Keratinocyte (primary cell): Measurements from ENCODE around the gene PIGN. TPM values are rescaled to one million over a fixed set of nuclear protein-coding genes. Genes with fewer than 3 reads are reported as not detected.

Experiments
- DNase-seq: peaks from one replicate; pipeline ENCODE4 v3.0.0-alpha.2; 2011; ENCODE audit warnings: low read depth, missing footprints, low spot score
- FAIRE-seq: peaks from 2 replicates; lab custom pipeline; 2011; peaks lifted over from hg19 to GRCh38; lab: Jason Lieb, UNC
- H2AFZ ChIP-seq: 2 replicates; pipeline ENCODE4 v1.6.0; 2012; ENCODE audit warnings: low read length, control low read depth, inconsistent platforms; ENCODE audit not compliant: control insufficient read depth
- H3K27ac ChIP-seq: 2 replicates; pipeline ENCODE4 v1.5.1; 2011; ENCODE audit warnings: low read length; ENCODE audit not compliant: control insufficient read depth, insufficient read depth
- H3K27me3 ChIP-seq: 3 replicates; pipeline ENCODE4 v1.6.0; 2011; ENCODE audit warnings: low read length; ENCODE audit not compliant: control insufficient read depth, insufficient read depth; ENCODE audit errors: extremely low read depth
- H3K36me3 ChIP-seq, 2 experiments: 2 replicates in 1 of 2; 3 replicates in 1 of 2; pipeline ENCODE4 v1.5.1; 2011; ENCODE audit warnings: low read length in 2 of 2, mild to moderate bottlenecking in 1 of 2; ENCODE audit not compliant: control insufficient read depth in 2 of 2, insufficient read depth in 2 of 2; ENCODE audit errors: extremely low read depth in 1 of 2
- H3K4me1 ChIP-seq: 3 replicates; pipeline ENCODE4 v1.5.1; 2011; ENCODE audit warnings: low read length; ENCODE audit not compliant: control insufficient read depth, insufficient read depth; ENCODE audit errors: extremely low read depth
- H3K4me2 ChIP-seq: 3 replicates; pipeline ENCODE4 v1.6.0; 2011; ENCODE audit warnings: low read depth, low read length; ENCODE audit not compliant: control insufficient read depth, insufficient read depth; ENCODE audit errors: extremely low read depth
- H3K4me3 ChIP-seq, 3 experiments: fragments of 200-600 bp in 1 of 3; sonication (generic) in 1 of 3; 2 replicates in 2 of 3; 3 replicates in 1 of 3; pipeline ENCODE4 v1.5.1; 2011 to 2016; ENCODE audit warnings: low read length in 3 of 3, mild to moderate bottlenecking in 3 of 3, control low read depth in 2 of 3, inconsistent platforms in 1 of 3, low read depth in 1 of 3, mixed read lengths in 1 of 3, mixed run types in 1 of 3, moderate library complexity in 1 of 3; ENCODE audit not compliant: control insufficient read depth in 2 of 3, insufficient read depth in 2 of 3; ENCODE audit errors: extremely low read depth in 1 of 3
- H3K79me2 ChIP-seq: 2 replicates; pipeline ENCODE4 v1.6.0; 2012; ENCODE audit warnings: low read length; ENCODE audit not compliant: control insufficient read depth, insufficient read depth
- H3K9ac ChIP-seq: 3 replicates; pipeline ENCODE4 v1.6.0; 2011; ENCODE audit warnings: low read length; ENCODE audit not compliant: control insufficient read depth, insufficient read depth; ENCODE audit errors: extremely low read depth
- H3K9me1 ChIP-seq: 3 replicates; pipeline ENCODE4 v1.6.0; 2011; ENCODE audit warnings: low read length; ENCODE audit not compliant: control insufficient read depth, insufficient read depth; ENCODE audit errors: extremely low read depth
- H3K9me3 ChIP-seq: 2 replicates; pipeline ENCODE4 v1.5.1; 2012; ENCODE audit warnings: low read depth, low read length; ENCODE audit not compliant: control insufficient read depth
- H4K20me1 ChIP-seq: 3 replicates; pipeline ENCODE4 v1.6.0; 2011; ENCODE audit warnings: low read length; ENCODE audit not compliant: control insufficient read depth, insufficient read depth; ENCODE audit errors: extremely low read depth
- EZH2 ChIP-seq: IDR thresholded peaks from one replicate; pipeline ENCODE4 v1.6.1; 2012; ENCODE audit warnings: inconsistent platforms, mild to moderate bottlenecking, low read length, moderate library complexity
- dilution Hi-C: fragments of 300-500 bp; cut with MboI; formaldehyde crosslinking; loops from one replicate; pipeline ENCODE4 v1.7.0; 2020; ENCODE audit warnings: low sequenced_read_pairs; ENCODE audit not compliant: extremely low pct_ligation_motif_present
- polyA plus RNA-seq, 5 experiments: library from polyadenylated mRNA; depleted of rRNA in 3 of 5; stranded (reverse) in 3 of 5; stranded (forward) in 1 of 5; unstranded in 1 of 5; fragments of >200 nt; gene quantifications; 1 replicate in 1 of 5; 2 replicates in 3 of 5; 3 replicates in 1 of 5; pipeline versions ENCODE4 v1.2.1 to v1.2.3, GENCODE V29; 2011 to 2012; ENCODE audit warnings: missing spikeins in 2 of 5, low read depth in 1 of 5, low replicate concordance in 1 of 5
- TF ChIP-seq, protein P1 (sequence below), 3 experiments: IDR thresholded peaks in 1 of 3; conservative IDR thresholded peaks in 1 of 3; optimal IDR thresholded peaks in 1 of 3; 2 replicates in 2 of 3; 3 replicates in 1 of 3; pipeline versions ENCODE3 to v1.5.1; 2011; ENCODE audit warnings: low read length in 3 of 3, mild to moderate bottlenecking in 3 of 3, moderate library complexity in 2 of 3, control low read depth in 1 of 3, inconsistent platforms in 1 of 3; ENCODE audit not compliant: insufficient read depth in 2 of 3; ENCODE audit errors: extremely low read depth in 1 of 3

PIGN gene
- polyA plus RNA-seq, 1 donor (not counting 4 experiments of a cell fraction or from before 2014, with no cell fraction given), result 41.2 TPM

DNA sequence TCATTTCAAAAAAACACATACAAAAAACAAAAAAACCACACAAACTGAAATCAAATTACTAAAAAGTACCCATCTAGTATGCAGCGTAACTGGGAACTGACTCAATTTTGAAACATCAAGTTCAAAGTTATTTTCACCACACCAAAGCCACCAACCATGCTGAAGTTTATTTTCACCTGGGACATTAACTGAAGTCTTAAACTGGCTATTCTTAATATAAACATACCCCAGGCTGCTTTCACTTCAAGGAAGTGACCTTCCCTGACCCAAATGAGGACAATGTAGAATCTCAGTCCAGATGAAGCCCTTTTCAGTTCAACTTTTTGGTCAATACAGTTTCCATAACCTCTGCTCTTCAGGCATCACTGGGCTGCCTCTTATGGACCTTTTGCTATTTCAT is 84.6 kb downstream of the PIGN start:
- H3K27me3 ChIP-seq, result no peaks in the 10 kb centered on the region
- H3K36me3 ChIP-seq, result peaks cover 0 to 2% of the 10 kb centered on the region in 2 experiments
- no peak for DNase-seq
- no peaks in the 10 kb centered on the region for H3K9me3 ChIP-seq
- no peaks in the 10 kb centered on the region for H4K20me1 ChIP-seq
- no peaks in the 10 kb centered on the region for H3K9me1 ChIP-seq
- dilution Hi-C loops, result no loop called here
- H3K4me2 ChIP-seq, result no peak overlapping the region
- no peak overlapping the region for H3K27ac ChIP-seq
- no peak overlapping the region for H3K9ac ChIP-seq
- H2AFZ ChIP-seq, result no peak overlapping the region
- no peaks in the 10 kb centered on the region for H3K79me2 ChIP-seq
- no peak for FAIRE-seq
- TF ChIP-seq EZH2, result no peak
- TF ChIP-seq, protein P1, sequence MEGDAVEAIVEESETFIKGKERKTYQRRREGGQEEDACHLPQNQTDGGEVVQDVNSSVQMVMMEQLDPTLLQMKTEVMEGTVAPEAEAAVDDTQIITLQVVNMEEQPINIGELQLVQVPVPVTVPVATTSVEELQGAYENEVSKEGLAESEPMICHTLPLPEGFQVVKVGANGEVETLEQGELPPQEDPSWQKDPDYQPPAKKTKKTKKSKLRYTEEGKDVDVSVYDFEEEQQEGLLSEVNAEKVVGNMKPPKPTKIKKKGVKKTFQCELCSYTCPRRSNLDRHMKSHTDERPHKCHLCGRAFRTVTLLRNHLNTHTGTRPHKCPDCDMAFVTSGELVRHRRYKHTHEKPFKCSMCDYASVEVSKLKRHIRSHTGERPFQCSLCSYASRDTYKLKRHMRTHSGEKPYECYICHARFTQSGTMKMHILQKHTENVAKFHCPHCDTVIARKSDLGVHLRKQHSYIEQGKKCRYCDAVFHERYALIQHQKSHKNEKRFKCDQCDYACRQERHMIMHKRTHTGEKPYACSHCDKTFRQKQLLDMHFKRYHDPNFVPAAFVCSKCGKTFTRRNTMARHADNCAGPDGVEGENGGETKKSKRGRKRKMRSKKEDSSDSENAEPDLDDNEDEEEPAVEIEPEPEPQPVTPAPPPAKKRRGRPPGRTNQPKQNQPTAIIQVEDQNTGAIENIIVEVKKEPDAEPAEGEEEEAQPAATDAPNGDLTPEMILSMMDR (optimal IDR thresholded peaks at IDR 0.05 in 1 of 3, IDR thresholded peaks at IDR 0.05 in 1 of 3, conservative IDR thresholded peaks at IDR 0.05 in 1 of 3; ENCODE audit: extremely low read depth in 1 of 3, insufficient read depth in 2 of 3, low read length in 3 of 3), result no peak
- no peak overlapping the region for H3K4me3 ChIP-seq
- no peaks in the 10 kb centered on the region for H3K4me1 ChIP-seq

GRCh38 chr18:62101321-62101721 is 85.5 kb downstream of the PIGN start:
- Histone ChIP-seq H3K27ac (no peak overlapping the region), H3K36me3 (peaks cover 0 to 2% of the 10 kb centered on the region in 2 experiments), H3K9ac (no peak overlapping the region), H2AFZ (no peak overlapping the region), H3K4me3 (no peak overlapping the region), H3K9me3 (no peaks in the 10 kb centered on the region), H3K79me2 (no peaks in the 10 kb centered on the region), H3K9me1 (no peaks in the 10 kb centered on the region), H3K27me3 (no peaks in the 10 kb centered on the region), H3K4me1 (no peaks in the 10 kb centered on the region), H4K20me1 (no peaks in the 10 kb centered on the region), H3K4me2 (no peak overlapping the region)
- no peak for DNase-seq
- dilution Hi-C loops, result no loop called here
- TF ChIP-seq EZH2, result no peak
- TF ChIP-seq, protein P1 (optimal IDR thresholded peaks at IDR 0.05 in 1 of 3, IDR thresholded peaks at IDR 0.05 in 1 of 3, conservative IDR thresholded peaks at IDR 0.05 in 1 of 3; ENCODE audit: extremely low read depth in 1 of 3, insufficient read depth in 2 of 3, low read length in 3 of 3), result no peak
- FAIRE-seq, result no peak
